Tibial nerve (tissue), 4 donors: ENCODE measurements around the gene HERC6.

Experiments
- CTCF ChIP-seq, 5 experiments: fragments of 200-600 bp in 3 of 5; fragments of 450-650 bp in 2 of 5; sonication (generic) in 3 of 5; IDR thresholded peaks; one replicate each; pipeline ENCODE4 v1.5.1; 2016 to 2019; ENCODE audit warnings: antibody characterized with exemption in 5 of 5, mild to moderate bottlenecking in 3 of 5, moderate library complexity in 2 of 5
- EP300 ChIP-seq, 2 donors: sonication (generic); formaldehyde crosslinking; IDR thresholded peaks; one replicate each; pipeline ENCODE4 v1.6.1; 2017; ENCODE audit warnings: antibody characterized with exemption in 2 of 2, mild to moderate bottlenecking in 1 of 2

- TF ChIP-seq CTCF (IDR thresholded peaks at IDR 0.05) (no peak), EP300 (IDR thresholded peaks at IDR 0.05) (no peak)
Observed at GRCh38 chr4:88447371-88448095, 68.9 kb downstream of the HERC6 start.
